Keratinocyte (primary cell): ENCODE results near the gene ZSWIM6. TPM values are rescaled to one million over a fixed set of nuclear protein-coding genes. Genes with fewer than 3 reads are reported as not detected.

Source experiments
- DNase-seq: peaks from one replicate; pipeline ENCODE4 v3.0.0-alpha.2; 2011; ENCODE audit warnings: low read depth, missing footprints, low spot score
- FAIRE-seq: peaks from 2 replicates; lab custom pipeline; 2011; peaks lifted over from hg19 to GRCh38; lab: Jason Lieb, UNC
- H2AFZ ChIP-seq: 2 replicates; pipeline ENCODE4 v1.6.0; 2012; ENCODE audit warnings: low read length, control low read depth, inconsistent platforms; ENCODE audit not compliant: control insufficient read depth
- H3K27ac ChIP-seq: 2 replicates; pipeline ENCODE4 v1.5.1; 2011; ENCODE audit warnings: low read length; ENCODE audit not compliant: control insufficient read depth, insufficient read depth
- H3K27me3 ChIP-seq: 3 replicates; pipeline ENCODE4 v1.6.0; 2011; ENCODE audit warnings: low read length; ENCODE audit not compliant: control insufficient read depth, insufficient read depth; ENCODE audit errors: extremely low read depth
- H3K36me3 ChIP-seq, 2 experiments: 2 replicates in 1 of 2; 3 replicates in 1 of 2; pipeline ENCODE4 v1.5.1; 2011; ENCODE audit warnings: low read length in 2 of 2, mild to moderate bottlenecking in 1 of 2; ENCODE audit not compliant: control insufficient read depth in 2 of 2, insufficient read depth in 2 of 2; ENCODE audit errors: extremely low read depth in 1 of 2
- H3K4me1 ChIP-seq: 3 replicates; pipeline ENCODE4 v1.5.1; 2011; ENCODE audit warnings: low read length; ENCODE audit not compliant: control insufficient read depth, insufficient read depth; ENCODE audit errors: extremely low read depth
- H3K4me2 ChIP-seq: 3 replicates; pipeline ENCODE4 v1.6.0; 2011; ENCODE audit warnings: low read depth, low read length; ENCODE audit not compliant: control insufficient read depth, insufficient read depth; ENCODE audit errors: extremely low read depth
- H3K4me3 ChIP-seq, 3 experiments: fragments of 200-600 bp in 1 of 3; sonication (generic) in 1 of 3; 2 replicates in 2 of 3; 3 replicates in 1 of 3; pipeline ENCODE4 v1.5.1; 2011 to 2016; ENCODE audit warnings: low read length in 3 of 3, mild to moderate bottlenecking in 3 of 3, control low read depth in 2 of 3, inconsistent platforms in 1 of 3, low read depth in 1 of 3, mixed read lengths in 1 of 3, mixed run types in 1 of 3, moderate library complexity in 1 of 3; ENCODE audit not compliant: control insufficient read depth in 2 of 3, insufficient read depth in 2 of 3; ENCODE audit errors: extremely low read depth in 1 of 3
- H3K79me2 ChIP-seq: 2 replicates; pipeline ENCODE4 v1.6.0; 2012; ENCODE audit warnings: low read length; ENCODE audit not compliant: control insufficient read depth, insufficient read depth
- H3K9ac ChIP-seq: 3 replicates; pipeline ENCODE4 v1.6.0; 2011; ENCODE audit warnings: low read length; ENCODE audit not compliant: control insufficient read depth, insufficient read depth; ENCODE audit errors: extremely low read depth
- H3K9me1 ChIP-seq: 3 replicates; pipeline ENCODE4 v1.6.0; 2011; ENCODE audit warnings: low read length; ENCODE audit not compliant: control insufficient read depth, insufficient read depth; ENCODE audit errors: extremely low read depth
- H3K9me3 ChIP-seq: 2 replicates; pipeline ENCODE4 v1.5.1; 2012; ENCODE audit warnings: low read depth, low read length; ENCODE audit not compliant: control insufficient read depth
- H4K20me1 ChIP-seq: 3 replicates; pipeline ENCODE4 v1.6.0; 2011; ENCODE audit warnings: low read length; ENCODE audit not compliant: control insufficient read depth, insufficient read depth; ENCODE audit errors: extremely low read depth
- CTCF ChIP-seq, 3 experiments: IDR thresholded peaks in 1 of 3; conservative IDR thresholded peaks in 1 of 3; optimal IDR thresholded peaks in 1 of 3; 2 replicates in 2 of 3; 3 replicates in 1 of 3; pipeline versions ENCODE3 to v1.5.1; 2011; ENCODE audit warnings: low read length in 3 of 3, mild to moderate bottlenecking in 3 of 3, moderate library complexity in 2 of 3, control low read depth in 1 of 3, inconsistent platforms in 1 of 3; ENCODE audit not compliant: insufficient read depth in 2 of 3; ENCODE audit errors: extremely low read depth in 1 of 3
- EZH2 ChIP-seq: IDR thresholded peaks from one replicate; pipeline ENCODE4 v1.6.1; 2012; ENCODE audit warnings: inconsistent platforms, mild to moderate bottlenecking, low read length, moderate library complexity
- dilution Hi-C: fragments of 300-500 bp; cut with MboI; formaldehyde crosslinking; loops from one replicate; pipeline ENCODE4 v1.7.0; 2020; ENCODE audit warnings: low sequenced_read_pairs; ENCODE audit not compliant: extremely low pct_ligation_motif_present
- polyA plus RNA-seq, 5 experiments: library from polyadenylated mRNA; depleted of rRNA in 3 of 5; stranded (reverse) in 3 of 5; stranded (forward) in 1 of 5; unstranded in 1 of 5; fragments of >200 nt; gene quantifications; 1 replicate in 1 of 5; 2 replicates in 3 of 5; 3 replicates in 1 of 5; pipeline versions ENCODE4 v1.2.1 to v1.2.3, GENCODE V29; 2011 to 2012; ENCODE audit warnings: missing spikeins in 2 of 5, low read depth in 1 of 5, low replicate concordance in 1 of 5

The ZSWIM6 gene
- polyA plus RNA-seq, 1 donor (not counting 4 experiments of a cell fraction or from before 2014, with no cell fraction given): 9.9 TPM

- no peak overlapping the region for H2AFZ ChIP-seq
- no peaks in the 10 kb centered on the region for H3K27me3 ChIP-seq
- H3K36me3 ChIP-seq: no peaks in the 10 kb centered on the region
- dilution Hi-C loops: no loop called here
- no peak overlapping the region for H3K9ac ChIP-seq
- TF ChIP-seq EZH2: no peak
- no peak for TF ChIP-seq CTCF (optimal IDR thresholded peaks at IDR 0.05 in 1 of 3, IDR thresholded peaks at IDR 0.05 in 1 of 3, conservative IDR thresholded peaks at IDR 0.05 in 1 of 3; ENCODE audit: extremely low read depth in 1 of 3, insufficient read depth in 2 of 3, low read length in 3 of 3)
- no peak overlapping the region for H3K27ac ChIP-seq
- H3K4me1 ChIP-seq: peaks cover 3% of the 10 kb centered on the region
- H3K4me2 ChIP-seq: no peak overlapping the region
- H3K79me2 ChIP-seq: peaks cover 22% of the 10 kb centered on the region
- no peaks in the 10 kb centered on the region for H4K20me1 ChIP-seq
- FAIRE-seq (no peak), DNase-seq (no peak)
- no peaks in the 10 kb centered on the region for H3K9me1 ChIP-seq
- no peak overlapping the region for H3K4me3 ChIP-seq
- H3K9me3 ChIP-seq: no peaks in the 10 kb centered on the region
These were observed 140.3 kb downstream of the ZSWIM6 start for GRCh38 chr5:61472172-61472958.

- no peaks in the 10 kb centered on the region for H3K27me3 ChIP-seq
- FAIRE-seq (no peak), DNase-seq (no peak)
- H3K36me3 ChIP-seq: peaks cover 0 to 2% of the 10 kb centered on the region in 2 experiments
- no peaks in the 10 kb centered on the region for H3K9me3 ChIP-seq
- TF ChIP-seq EZH2 (no peak), CTCF (optimal IDR thresholded peaks at IDR 0.05 in 1 of 3, IDR thresholded peaks at IDR 0.05 in 1 of 3, conservative IDR thresholded peaks at IDR 0.05 in 1 of 3; ENCODE audit: extremely low read depth in 1 of 3, insufficient read depth in 2 of 3, low read length in 3 of 3) (no peak)
- H3K79me2 ChIP-seq: peaks cover 22% of the 10 kb centered on the region
- no peaks in the 10 kb centered on the region for H4K20me1 ChIP-seq
- no peak overlapping the region for H3K9ac ChIP-seq
- no peak overlapping the region for H3K4me3 ChIP-seq
- H2AFZ ChIP-seq: no peak overlapping the region
- no peak overlapping the region for H3K27ac ChIP-seq
- H3K9me1 ChIP-seq: no peaks in the 10 kb centered on the region
- dilution Hi-C loops: no loop called here
- no peak overlapping the region for H3K4me2 ChIP-seq
- no peaks in the 10 kb centered on the region for H3K4me1 ChIP-seq
These were observed 142.7 kb downstream of the ZSWIM6 start for GRCh38 chr5:61474746-61475145.
